Activated T-helper 9 cell treated with anti-CD3 and anti-CD28 coated beads, Interleukin-2, amount 50 U/mL, for 16 hours (primary cell): ENCODE measurements around the gene MEG3.

Source experiments
- DNase-seq: peaks from one replicate; pipeline ENCODE4 v3.0.0-alpha.2; 2020; ENCODE audit warnings: low read depth

MEG3 gene

GRCh38 chr14:100846309-100846859, 20.5 kb downstream of the MEG3 start:
- no peak for DNase-seq

DNA sequence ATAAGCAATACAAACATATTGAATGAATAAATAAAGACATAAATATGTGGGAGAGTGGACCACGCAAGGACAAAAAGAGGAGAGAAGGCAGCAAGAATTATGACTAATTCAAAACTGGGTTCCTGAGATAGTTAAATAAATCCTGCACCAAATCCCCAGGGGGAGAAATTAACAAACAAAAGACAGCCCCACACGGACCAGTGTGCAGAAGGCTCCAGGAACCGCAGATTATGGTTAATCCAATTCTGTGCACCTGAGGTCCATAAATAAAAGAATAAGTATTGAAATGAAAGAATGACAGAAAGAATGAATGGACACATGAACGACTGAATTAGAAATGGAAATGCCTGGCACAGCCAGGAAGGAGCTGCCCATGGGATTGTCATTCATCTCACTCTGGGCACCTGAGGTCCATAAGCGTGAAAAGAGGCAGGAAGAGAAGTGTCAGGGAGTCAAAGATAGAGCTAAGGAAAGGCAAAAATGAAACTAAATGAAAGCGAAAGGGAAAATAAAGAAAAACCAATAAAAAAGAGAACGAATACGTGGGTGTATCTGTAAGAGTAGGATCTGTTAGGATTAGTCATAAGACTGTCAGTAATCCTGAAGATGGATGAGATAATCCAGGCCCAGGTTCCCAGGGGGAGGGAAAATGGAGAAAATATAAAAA, 23.3 kb downstream of the MEG3 start:
- DNase-seq, result no peak

- peak; percentile 64 for DNase-seq
Observed at GRCh38 chr14:100850841-100851585, 25.1 kb downstream of the MEG3 start.

DNA sequence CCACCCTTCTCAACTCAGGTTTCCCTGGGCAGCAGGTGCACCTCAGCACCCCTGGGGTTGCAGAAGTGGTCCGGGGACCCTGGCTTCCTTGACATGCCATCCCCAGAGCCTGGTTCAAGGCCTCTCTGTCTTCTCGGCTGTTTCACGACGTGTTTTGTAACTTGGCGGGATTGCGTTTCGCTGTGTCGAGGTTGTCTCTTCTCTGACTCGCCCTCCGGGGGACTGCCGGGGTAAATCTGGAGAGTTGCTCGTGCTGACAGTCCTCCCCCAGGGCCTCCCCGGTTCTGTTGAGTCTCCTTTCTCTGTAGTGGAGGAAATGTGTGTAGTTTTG, 25.6 kb downstream of the MEG3 start:
- DNase-seq, result no peak

DNA sequence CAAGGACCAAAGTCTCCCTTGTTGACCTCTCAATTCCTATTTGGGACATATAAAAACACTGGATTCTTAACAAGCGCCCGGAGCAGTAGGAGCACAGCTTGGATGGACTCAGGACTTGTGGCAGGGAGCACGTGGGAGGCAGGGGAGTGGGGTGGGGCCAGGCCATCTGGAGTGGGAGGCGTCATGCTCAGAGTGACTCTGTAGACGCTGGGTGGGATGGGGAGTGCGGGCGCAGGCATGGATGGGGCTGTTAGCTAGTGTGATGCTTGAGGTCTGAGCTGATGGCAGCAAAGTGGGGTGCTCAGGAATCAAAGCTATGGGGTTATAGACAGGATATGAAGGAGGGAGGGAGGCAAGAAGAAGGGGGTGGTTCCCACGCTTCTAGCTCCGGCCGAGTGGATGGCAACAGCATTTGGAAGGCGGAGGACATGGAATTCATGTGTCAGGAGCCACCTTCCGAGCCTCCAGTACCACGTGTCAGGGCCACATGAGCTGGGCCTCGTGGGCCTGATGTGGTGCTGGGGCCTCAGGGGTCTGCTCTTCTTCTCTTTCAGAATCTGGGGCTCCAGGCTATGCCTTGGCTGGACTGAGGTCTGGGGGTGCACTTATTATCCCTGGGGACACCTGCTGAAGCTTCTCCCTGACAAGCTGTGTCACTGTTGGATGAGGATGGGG, 26.2 kb downstream of the MEG3 start:
- no peak for DNase-seq

- DNase-seq, result no peak
Observed at GRCh38 chr14:100854435-100854834, 28.5 kb downstream of the MEG3 start.

DNA sequence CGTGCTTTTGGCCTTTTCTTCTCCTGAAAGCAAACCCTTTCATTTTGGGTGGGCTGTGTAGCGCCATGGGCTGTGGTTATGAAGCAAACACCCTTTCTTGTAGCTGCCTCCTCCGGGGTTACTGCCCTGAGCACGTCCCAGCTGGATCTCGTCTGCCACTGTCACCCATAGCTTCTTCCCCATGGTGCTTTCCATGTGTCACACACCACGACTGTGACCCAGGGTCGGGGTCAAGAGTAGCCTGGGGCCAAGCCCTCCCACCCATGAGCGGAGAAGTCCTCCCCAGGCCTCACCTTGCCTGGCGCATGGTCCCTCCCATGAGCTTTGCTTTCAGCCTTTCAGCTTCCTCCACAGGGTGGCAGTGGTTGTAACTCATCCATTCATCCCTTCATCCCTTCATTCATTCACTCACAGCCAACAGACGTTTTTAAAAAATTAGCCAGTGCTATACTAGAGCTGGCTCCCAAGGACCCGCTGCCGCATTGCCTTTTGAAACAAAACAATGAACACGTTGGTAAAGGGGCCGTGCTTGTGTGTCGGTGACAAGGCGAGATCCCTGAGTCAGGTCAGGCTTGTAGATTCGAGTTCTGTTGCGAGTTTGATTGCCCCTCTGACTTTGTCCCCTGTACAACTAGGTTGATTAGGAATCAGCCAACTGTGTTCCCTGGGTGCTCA, 29.5 kb downstream of the MEG3 start:
- no peak for DNase-seq

DNA sequence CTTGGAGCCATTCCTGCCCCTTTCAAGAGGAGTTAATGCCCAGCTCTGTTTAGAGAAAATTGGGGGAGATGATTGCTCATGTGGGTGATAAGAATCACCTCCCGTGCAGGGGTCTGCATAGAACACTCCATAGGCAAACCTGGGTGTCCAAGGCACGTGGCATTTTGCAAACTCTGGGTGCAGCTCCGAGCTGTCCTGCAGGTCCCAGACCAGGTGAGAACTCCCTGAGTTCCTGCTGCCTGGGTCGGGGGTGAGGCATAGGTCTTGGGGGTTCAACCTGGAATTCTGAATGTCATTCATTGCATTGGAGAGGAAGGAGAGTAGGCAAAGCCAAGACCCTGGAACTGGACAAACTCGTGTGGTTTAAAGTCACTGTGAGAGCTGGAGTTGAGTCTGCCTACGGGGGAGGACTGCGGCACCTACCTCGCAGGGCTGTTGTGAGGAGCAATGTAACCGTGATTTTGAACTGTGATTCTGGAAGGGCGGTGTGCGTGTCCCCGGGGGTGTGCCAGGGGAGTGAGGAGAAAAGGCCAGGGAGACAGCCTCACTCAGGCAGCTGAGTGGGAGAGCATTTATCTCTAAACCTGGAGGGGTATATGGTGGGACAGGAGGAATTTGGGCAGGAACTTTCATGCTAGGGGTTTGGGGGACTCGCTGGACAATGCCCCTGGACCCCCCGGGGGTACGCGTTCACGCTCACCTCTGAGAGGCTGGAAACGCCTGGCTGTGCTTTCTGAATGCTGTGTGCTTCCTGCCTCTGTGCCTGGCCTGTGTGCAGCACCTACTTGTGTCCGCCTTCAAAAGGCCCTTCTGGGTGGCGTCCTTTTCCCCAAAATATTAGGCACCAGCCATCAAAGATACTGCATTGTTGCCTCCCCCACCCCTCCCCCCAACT, 30.4 kb downstream of the MEG3 start:
- no peak for DNase-seq

DNA sequence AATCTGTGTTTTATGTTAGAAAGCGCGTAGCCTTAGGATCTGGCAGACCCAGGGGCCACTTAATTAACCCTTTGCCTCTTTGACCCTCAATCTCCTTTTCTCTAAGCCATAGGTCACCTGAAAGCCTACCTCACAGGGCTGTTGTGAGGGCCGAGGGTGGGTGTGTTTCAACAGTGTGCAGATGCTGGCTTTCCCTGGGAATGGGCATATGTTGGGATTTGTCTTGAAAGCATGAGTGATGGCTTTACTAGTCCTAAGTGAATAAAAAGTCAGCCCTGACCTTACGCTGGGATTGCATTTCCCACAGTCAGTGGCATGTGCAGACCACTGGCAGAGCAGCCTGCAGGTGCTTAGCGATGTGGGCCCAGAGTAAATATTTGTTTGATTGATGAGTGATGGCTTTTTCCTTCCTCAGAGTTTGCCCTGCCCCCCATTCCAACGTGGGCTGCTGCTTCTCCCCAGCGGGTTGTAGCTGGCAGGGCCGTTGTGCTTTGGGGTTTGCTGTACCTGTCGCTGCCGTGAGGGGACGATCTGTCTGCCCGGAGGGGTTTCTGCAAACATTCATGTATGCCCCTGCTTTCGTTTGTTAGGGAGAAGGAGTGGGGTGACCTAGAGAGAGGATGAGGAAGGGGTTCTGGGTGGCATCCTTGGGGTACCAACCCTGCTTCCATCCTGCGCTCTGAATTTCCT, 31.5 kb downstream of the MEG3 start:
- no peak for DNase-seq

GRCh38 chr14:100857923-100858837, 32.3 kb downstream of the MEG3 start:
- DNase-seq, result no peak

GRCh38 chr14:100858838-100859220, 32.9 kb downstream of the MEG3 start:
- DNase-seq, result no peak

DNA sequence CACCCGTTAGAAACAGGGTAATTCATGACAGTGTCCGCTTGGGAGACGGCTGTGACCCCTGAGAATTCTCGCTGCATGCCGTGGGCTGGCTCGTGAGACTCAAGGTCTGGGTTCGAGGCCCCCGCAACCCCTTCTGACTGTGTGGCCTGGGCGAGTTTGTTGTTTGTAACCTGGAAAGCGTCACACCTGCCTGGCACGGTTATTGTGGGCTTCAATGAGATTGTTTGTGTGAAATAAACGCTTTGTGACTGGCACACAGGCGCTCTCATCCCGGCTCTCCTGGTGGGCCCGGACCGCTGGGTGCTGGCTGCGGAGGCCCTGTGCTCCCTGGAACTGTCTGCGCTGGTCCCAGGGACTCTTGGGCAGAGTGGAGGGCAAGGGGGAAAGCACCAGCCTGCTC, 33.9 kb downstream of the MEG3 start:
- no peak for DNase-seq

DNA sequence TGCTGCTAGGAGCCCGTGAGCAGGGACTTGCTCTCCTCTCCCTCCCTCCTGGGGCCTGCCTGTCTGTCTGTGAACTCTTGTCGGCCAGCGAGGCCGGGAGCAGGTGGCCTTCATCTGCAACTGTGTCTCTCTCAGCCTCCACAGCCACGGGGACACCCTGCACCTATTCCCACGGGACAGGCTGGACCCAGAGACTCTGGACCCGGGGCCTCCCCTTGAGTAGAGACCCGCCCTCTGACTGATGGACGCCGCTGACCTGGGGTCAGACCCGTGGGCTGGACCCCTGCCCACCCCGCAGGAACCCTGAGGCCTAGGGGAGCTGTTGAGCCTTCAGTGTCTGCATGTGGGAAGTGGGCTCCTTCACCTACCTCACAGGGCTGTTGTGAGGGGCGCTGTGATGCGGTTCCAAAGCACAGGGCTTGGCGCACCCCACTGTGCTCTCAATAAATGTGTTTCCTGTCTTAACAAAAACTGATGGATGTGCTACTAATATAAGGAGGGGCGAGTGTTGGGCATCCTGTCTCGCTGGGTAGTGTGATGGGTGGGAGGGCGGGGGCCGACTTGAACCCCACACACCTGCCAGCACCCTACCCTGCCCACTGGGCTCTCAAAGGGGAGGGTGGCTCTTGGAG, 34.8 kb downstream of the MEG3 start:
- DNase-seq, result no peak

- DNase-seq, result no peak
Observed at GRCh38 chr14:100861188-100861936, 35.4 kb downstream of the MEG3 start.

DNA sequence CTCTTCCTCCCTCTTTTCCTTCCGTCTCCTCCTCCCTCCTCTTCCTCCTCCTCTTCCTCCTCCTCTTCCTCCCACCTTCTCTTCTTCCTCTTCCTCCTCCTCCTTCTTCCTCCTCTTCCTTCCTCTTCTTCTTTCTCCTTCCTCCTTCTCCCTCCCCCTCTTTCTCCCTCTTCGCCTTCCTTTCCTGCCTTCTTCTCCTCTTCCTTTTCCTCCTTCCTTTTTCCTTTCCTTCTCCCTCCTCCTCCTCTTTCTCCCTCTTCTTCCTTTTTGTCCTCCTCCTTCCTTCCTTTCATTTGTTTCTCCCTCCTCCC, 36.0 kb downstream of the MEG3 start:
- DNase-seq, result no peak

GRCh38 chr14:100862277-100862676, 36.4 kb downstream of the MEG3 start:
- DNase-seq, result no peak

DNA sequence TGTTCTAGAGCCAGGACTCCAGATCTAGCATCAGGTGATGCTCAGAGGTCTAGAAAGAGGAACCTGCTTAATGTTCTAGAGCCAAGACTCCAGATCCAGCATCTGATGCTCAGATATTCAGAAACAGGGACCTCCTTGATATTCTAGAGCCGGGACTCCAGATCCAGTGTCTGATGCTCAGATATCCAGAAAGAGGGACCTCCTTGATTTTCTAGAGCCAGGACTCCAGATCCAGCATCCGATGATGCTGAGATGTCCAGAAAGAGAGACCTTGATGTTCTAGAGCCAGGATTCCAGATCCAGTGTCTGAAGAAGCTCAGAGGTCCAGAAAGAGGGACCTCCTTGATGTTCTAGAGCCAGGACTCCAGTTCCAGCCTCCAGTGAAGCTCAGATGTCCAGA, 36.9 kb downstream of the MEG3 start:
- DNase-seq, result no peak

DNA sequence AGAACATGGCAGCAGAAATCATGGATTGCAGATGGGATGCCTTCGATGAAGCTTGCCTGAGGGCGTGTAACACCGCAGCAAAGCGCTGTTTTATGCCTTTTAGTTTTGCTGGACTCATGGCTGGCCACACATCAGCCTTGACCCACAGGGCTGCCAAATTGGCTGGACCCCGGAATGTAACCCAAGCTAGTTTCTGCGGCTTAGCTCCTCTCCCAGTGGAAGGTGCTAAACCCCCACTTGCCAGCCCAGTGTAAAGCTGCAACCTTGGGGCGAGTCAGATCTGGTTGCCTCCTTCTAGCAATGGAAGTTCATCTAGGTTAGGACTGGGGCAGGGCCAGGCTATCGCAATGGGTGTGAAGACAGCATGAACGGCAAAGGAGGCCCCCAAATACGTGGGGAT, 38.3 kb downstream of the MEG3 start:
- no peak for DNase-seq
